Liver (tissue), 9 donors: ENCODE measurements around the gene CRB1. TPM values are rescaled to one million over a fixed set of nuclear protein-coding genes. Genes with fewer than 3 reads are reported as not detected.

ENCODE experiments used
- DNase-seq: peaks from one replicate; pipeline ENCODE4 v3.0.0-alpha.2; 2017; ENCODE audit warnings: low spot score
- H3K27ac ChIP-seq, 2 donors: one replicate each; pipeline ENCODE4 v1.7.0; 2013; ENCODE audit warnings: inconsistent platforms in 2 of 2, low read length in 2 of 2, control low read depth in 1 of 2, low read depth in 1 of 2, mild to moderate bottlenecking in 1 of 2
- H3K27me3 ChIP-seq, 4 donors: one replicate each; pipeline versions ENCODE4 v1.6.1 to v1.7.0; 2013; ENCODE audit warnings: low read length in 3 of 4, inconsistent platforms in 1 of 4, mild to moderate bottlenecking in 1 of 4, moderate library complexity in 1 of 4; ENCODE audit not compliant: control insufficient read depth in 4 of 4, insufficient read depth in 4 of 4
- H3K36me3 ChIP-seq, 4 donors: one replicate each; pipeline versions ENCODE4 v1.6.1 to v1.7.0; 2013; ENCODE audit warnings: low read length in 3 of 4, mild to moderate bottlenecking in 3 of 4, low read depth in 1 of 4, moderate library complexity in 1 of 4; ENCODE audit not compliant: control insufficient read depth in 4 of 4, insufficient read depth in 3 of 4
- H3K4me1 ChIP-seq, 4 donors: one replicate each; pipeline versions ENCODE4 v1.6.1 to v1.7.0; 2013; ENCODE audit warnings: low read length in 3 of 4, mild to moderate bottlenecking in 3 of 4, moderate library complexity in 1 of 4; ENCODE audit not compliant: control insufficient read depth in 4 of 4, insufficient read depth in 4 of 4
- H3K4me3 ChIP-seq, 3 donors: one replicate each; pipeline versions ENCODE4 v1.6.1 to v1.7.0; 2013; ENCODE audit warnings: low read length in 3 of 3, control low read depth in 1 of 3, low read depth in 1 of 3, mild to moderate bottlenecking in 1 of 3
- H3K9ac ChIP-seq, 2 donors: one replicate each; pipeline ENCODE4 v1.7.0; 2013; ENCODE audit warnings: low read length in 2 of 2, mild to moderate bottlenecking in 2 of 2, moderate library complexity in 2 of 2, control low read depth in 1 of 2, low read depth in 1 of 2
- H3K9me3 ChIP-seq, 4 donors: one replicate each; pipeline versions ENCODE4 v1.6.1 to v1.7.0; 2013; ENCODE audit warnings: low read length in 3 of 4; ENCODE audit not compliant: control insufficient read depth in 4 of 4
- CTCF ChIP-seq: fragments of 150-350 bp; IDR thresholded peaks from 2 replicates; pipeline ENCODE4 v1.5.1; 2017; ENCODE audit warnings: improper control_type of control experiment, low read depth, low read length; ENCODE audit not compliant: missing input control
- EGR1 ChIP-seq, 2 donors: IDR thresholded peaks; 2 replicates each; pipeline ENCODE4 v1.6.1; 2016 to 2018; ENCODE audit warnings: antibody characterized with exemption in 2 of 2, low read depth in 2 of 2
- FOXA1 ChIP-seq: IDR thresholded peaks from 2 replicates; pipeline ENCODE4 v1.6.1; 2016; ENCODE audit warnings: antibody characterized with exemption
- FOXA2 ChIP-seq: IDR thresholded peaks from 2 replicates; pipeline ENCODE4 v1.6.1; 2016; ENCODE audit warnings: antibody characterized with exemption
- GABPA ChIP-seq, 2 donors: IDR thresholded peaks in 1 of 2; conservative IDR thresholded peaks in 1 of 2; 2 replicates each; pipeline ENCODE4 v1.6.1; 2016; ENCODE audit warnings: antibody characterized with exemption in 2 of 2, mild to moderate bottlenecking in 1 of 2, moderate library complexity in 1 of 2
- HNF4A ChIP-seq, 2 donors: conservative IDR thresholded peaks; 2 replicates each; pipeline ENCODE4 v1.6.1; 2016; ENCODE audit warnings: antibody characterized with exemption in 2 of 2, mild to moderate bottlenecking in 2 of 2
- HNF4G ChIP-seq: IDR thresholded peaks from 2 replicates; pipeline ENCODE4 v1.6.1; 2016; ENCODE audit warnings: antibody characterized with exemption
- JUND ChIP-seq, 2 donors: IDR thresholded peaks; 2 replicates each; pipeline ENCODE4 v1.6.1; 2016; ENCODE audit warnings: antibody characterized with exemption in 2 of 2
- NR2F2 ChIP-seq: IDR thresholded peaks from 2 replicates; pipeline ENCODE4 v1.6.1; 2016; ENCODE audit warnings: antibody characterized with exemption
- RAD21 ChIP-seq, 2 donors: IDR thresholded peaks; 2 replicates each; pipeline ENCODE4 v1.6.1; 2016; ENCODE audit warnings: antibody characterized with exemption in 2 of 2, mild to moderate bottlenecking in 2 of 2
- REST ChIP-seq: IDR thresholded peaks from 2 replicates; pipeline ENCODE4 v1.6.1; 2016; ENCODE audit warnings: antibody characterized with exemption, mild to moderate bottlenecking
- SP1 ChIP-seq: IDR thresholded peaks from 2 replicates; pipeline ENCODE4 v1.6.1; 2018; ENCODE audit warnings: antibody characterized with exemption, mild to moderate bottlenecking
- TAF1 ChIP-seq: conservative IDR thresholded peaks from 2 replicates; pipeline ENCODE4 v1.6.1; 2016; ENCODE audit warnings: antibody characterized with exemption, mild to moderate bottlenecking
- YY1 ChIP-seq: IDR thresholded peaks from 2 replicates; pipeline ENCODE4 v1.6.1; 2016; ENCODE audit warnings: antibody characterized with exemption, mild to moderate bottlenecking
- ZBTB33 ChIP-seq: IDR thresholded peaks from 2 replicates; pipeline ENCODE4 v1.6.1; 2016; ENCODE audit warnings: antibody characterized with exemption
- WGBS: extraction: QIAGEN DNeasy Blood & Tissue Kit; methylation state at CpG from one replicate; pipeline ENCODE4 v1.1.7; 2013; 5-methylcytosine and 5-hydroxymethylcytosine counted together
- polyA plus RNA-seq, 2 donors: library from polyadenylated mRNA; stranded (reverse) in 1 of 2; unstranded in 1 of 2; fragments of 200-250 nt in 1 of 2; fragments of >200 nt in 1 of 2; fragmentation: Nextera tagmentation in 1 of 2; extraction: Ambion mirVana in 1 of 2; gene quantifications; one replicate each; pipeline versions ENCODE4 v1.2.1 to v1.2.3, GENCODE V29; 2013 to 2015
- total RNA-seq, 2 donors: library from RNA; depleted of rRNA; stranded (reverse); fragments of >200 nt; gene quantifications; one replicate each; pipeline ENCODE4 v1.2.3, GENCODE V29; 2014
- donor health status: healthy.
- donor health status: healthy.
- donor health status: healthy.
- donor health status: healthy.
- donor health status: healthy.

Gene CRB1
- total and polyA plus RNA-seq, 4 donors: 5.1 TPM; not detected in 3

- WGBS: 76% methylated on average over 5 of the region's 5 CpGs
- Histone ChIP-seq H3K36me3 (no peaks in the 10 kb centered on the region), H3K4me1 (no peaks in the 10 kb centered on the region), H3K4me3 (no peak overlapping the region), H3K9me3 (no peaks in the 10 kb centered on the region), H3K27me3 (peaks cover 0 to 9% (median 0%) of the 10 kb centered on the region in 4 donors), H3K27ac (no peak overlapping the region), H3K9ac (no peak overlapping the region)
- TF ChIP-seq HNF4A (conservative IDR thresholded peaks at IDR 0.05) (no peak), REST (no peak), FOXA2 (no peak), CTCF (no peak), HNF4G (no peak), FOXA1 (no peak), NR2F2 (no peak), SP1 (no peak), TAF1 (no peak), JUND (IDR thresholded peaks at IDR 0.05) (no peak)
- DNase-seq: no peak
Observed at GRCh38 chr1:197451381-197451780, 183.3 kb downstream of the CRB1 start.

GRCh38 chr1:197453376-197454058 lies 185.5 kb downstream of the CRB1 start:
- no peaks in the 10 kb centered on the region for H3K4me1 ChIP-seq
- H3K4me3 ChIP-seq: no peak overlapping the region
- no peaks in the 10 kb centered on the region for H3K9me3 ChIP-seq
- no peak overlapping the region for H3K9ac ChIP-seq
- DNase-seq: no peak
- H3K27ac ChIP-seq: no peak overlapping the region
- 93% methylated on average over 1 of the region's 1 CpG for WGBS
- H3K36me3 ChIP-seq: no peaks in the 10 kb centered on the region
- no peak for TF ChIP-seq HNF4G
- TF ChIP-seq NR2F2: no peak
- no peak for TF ChIP-seq ZBTB33
- no peak for TF ChIP-seq CTCF
- TF ChIP-seq FOXA1: no peak
- TF ChIP-seq SP1: no peak
- no peak for TF ChIP-seq JUND (IDR thresholded peaks at IDR 0.05)
- TF ChIP-seq EGR1 (IDR thresholded peaks at IDR 0.05; ENCODE audit: low read depth in 2 of 2): no peak
- TF ChIP-seq GABPA (IDR thresholded peaks at IDR 0.05 in 1 of 2, conservative IDR thresholded peaks at IDR 0.05 in 1 of 2): no peak
- no peak for TF ChIP-seq YY1
- no peak for TF ChIP-seq RAD21 (IDR thresholded peaks at IDR 0.05)
- H3K27me3 ChIP-seq: peaks cover 0 to 3% (median 0%) of the 10 kb centered on the region in 4 donors
